Loucy (cell line): ENCODE data around the gene ATOH8.

Source experiments
- CTCF ChIP-seq: fragments of 200-600 bp; sonication (generic); conservative IDR thresholded peaks from 2 replicates; pipeline ENCODE4 v1.5.1; 2014; ENCODE audit warnings: mild to moderate bottlenecking, antibody characterized with exemption, low read length
- EZH2phosphoT487 ChIP-seq: fragments of 200-600 bp; IDR thresholded peaks from 2 replicates; pipeline ENCODE4 v1.6.1; 2018; ENCODE audit warnings: antibody characterized with exemption, mild to moderate bottlenecking, moderate library complexity, borderline replicate concordance

GRCh38 chr2:85812094-85812735 is 58.4 kb downstream of the ATOH8 start:
- TF ChIP-seq CTCF (no peak), EZH2phosphoT487 (no peak)
